ENCODE measurements around the gene CNTLN. TPM values are rescaled to one million over a fixed set of nuclear protein-coding genes. Genes with fewer than 3 reads are reported as not detected.
"Not testable (repeated sequence)": the region's sequence is repeated elsewhere in the genome, so short reads cannot be mapped to it uniquely, and the experiment has no call there.

The CNTLN gene
- polyA plus RNA-seq, 1 experiment = 1.9 TPM

GRCh38 chr9:17423681-17424011 is 288.8 kb downstream of the CNTLN start:
- CTCF ChIA-PET = interaction anchor here (1.5 kb wide), 1 partner anchor 26 kb away, joined by 5 read pairs; no protein-coding TSS in a partner anchor
- TF ChIP-seq, protein P1, sequence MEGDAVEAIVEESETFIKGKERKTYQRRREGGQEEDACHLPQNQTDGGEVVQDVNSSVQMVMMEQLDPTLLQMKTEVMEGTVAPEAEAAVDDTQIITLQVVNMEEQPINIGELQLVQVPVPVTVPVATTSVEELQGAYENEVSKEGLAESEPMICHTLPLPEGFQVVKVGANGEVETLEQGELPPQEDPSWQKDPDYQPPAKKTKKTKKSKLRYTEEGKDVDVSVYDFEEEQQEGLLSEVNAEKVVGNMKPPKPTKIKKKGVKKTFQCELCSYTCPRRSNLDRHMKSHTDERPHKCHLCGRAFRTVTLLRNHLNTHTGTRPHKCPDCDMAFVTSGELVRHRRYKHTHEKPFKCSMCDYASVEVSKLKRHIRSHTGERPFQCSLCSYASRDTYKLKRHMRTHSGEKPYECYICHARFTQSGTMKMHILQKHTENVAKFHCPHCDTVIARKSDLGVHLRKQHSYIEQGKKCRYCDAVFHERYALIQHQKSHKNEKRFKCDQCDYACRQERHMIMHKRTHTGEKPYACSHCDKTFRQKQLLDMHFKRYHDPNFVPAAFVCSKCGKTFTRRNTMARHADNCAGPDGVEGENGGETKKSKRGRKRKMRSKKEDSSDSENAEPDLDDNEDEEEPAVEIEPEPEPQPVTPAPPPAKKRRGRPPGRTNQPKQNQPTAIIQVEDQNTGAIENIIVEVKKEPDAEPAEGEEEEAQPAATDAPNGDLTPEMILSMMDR (IDR thresholded peaks at IDR 0.05; ENCODE audit: insufficient read depth, low read depth, low read length) = no peak
- Histone ChIP-seq H3K36me3 (ENCODE audit: control insufficient read depth, insufficient read depth, low read length) (no peaks in the 10 kb centered on the region), H3K4me3 (ENCODE audit: low read depth, low read length) (no peak overlapping the region), H3K27me3 (ENCODE audit: control insufficient read depth, insufficient read depth, low read length) (no peaks in the 10 kb centered on the region)
- no peak for DNase-seq (ENCODE audit: low read depth)
- POLR2A ChIA-PET = no interaction called here

- ChIA-PET POLR2A (no interaction called here), CTCF (no interaction called here)
- DNase-seq (ENCODE audit: low read depth) = no peak
- Histone ChIP-seq H3K36me3 (ENCODE audit: control insufficient read depth, insufficient read depth, low read length) (no peaks in the 10 kb centered on the region), H3K27me3 (ENCODE audit: control insufficient read depth, insufficient read depth, low read length) (no peaks in the 10 kb centered on the region), H3K4me3 (ENCODE audit: low read depth, low read length) (no peak overlapping the region)
- TF ChIP-seq, protein P1 (IDR thresholded peaks at IDR 0.05; ENCODE audit: insufficient read depth, low read depth, low read length) = no peak
These were observed 290.5 kb downstream of the CNTLN start for GRCh38 chr9:17425384-17425783.

DNA sequence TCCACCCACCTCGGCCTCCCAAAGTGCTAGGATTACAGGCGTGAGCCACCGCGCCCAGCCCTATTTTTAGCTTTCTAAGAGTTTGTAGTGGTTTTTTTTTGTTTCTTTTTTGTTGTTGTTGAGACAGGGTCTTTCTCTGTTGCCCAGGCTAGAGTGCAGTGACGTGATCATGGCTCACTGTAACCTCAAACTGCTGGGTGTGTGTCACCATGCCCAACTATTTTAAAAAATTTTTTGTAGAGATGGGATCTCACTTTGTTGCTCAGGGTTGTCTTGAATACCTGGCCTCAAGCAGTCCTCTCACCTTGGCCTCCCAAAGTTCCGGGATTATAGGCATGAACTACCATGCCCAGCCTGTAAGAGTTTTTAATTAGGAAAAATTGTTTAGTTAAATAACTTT is 298.7 kb downstream of the CNTLN start:
- Histone ChIP-seq H3K4me3 (ENCODE audit: low read depth, low read length) (no peak overlapping the region), H3K36me3 (ENCODE audit: control insufficient read depth, insufficient read depth, low read length) (no peaks in the 10 kb centered on the region), H3K27me3 (ENCODE audit: control insufficient read depth, insufficient read depth, low read length) (no peaks in the 10 kb centered on the region)
- TF ChIP-seq, protein P1 (IDR thresholded peaks at IDR 0.05; ENCODE audit: insufficient read depth, low read depth, low read length) = no peak
- ChIA-PET POLR2A (no interaction called here), CTCF (no interaction called here)
- no peak for DNase-seq (ENCODE audit: low read depth)

GRCh38 chr9:17436854-17437253 is 302.0 kb downstream of the CNTLN start:
- CTCF ChIA-PET = no interaction called here

GRCh38 chr9:17437813-17438212 is 303.0 kb downstream of the CNTLN start:
- DNase-seq (ENCODE audit: low read depth) = no peak
- CTCF ChIA-PET = no interaction called here
- TF ChIP-seq, protein P1 (IDR thresholded peaks at IDR 0.05; ENCODE audit: insufficient read depth, low read depth, low read length) = no peak
- Histone ChIP-seq H3K36me3 (ENCODE audit: control insufficient read depth, insufficient read depth, low read length) (no peaks in the 10 kb centered on the region), H3K4me3 (ENCODE audit: low read depth, low read length) (no peak overlapping the region), H3K27me3 (ENCODE audit: control insufficient read depth, insufficient read depth, low read length) (no peaks in the 10 kb centered on the region)
- POLR2A ChIA-PET = no interaction called here

More at GRCh38 chr9:17436854-17437253, 302.0 kb downstream of the CNTLN start:
- H3K27me3 ChIP-seq (ENCODE audit: control insufficient read depth, insufficient read depth, low read length) = no peaks in the 10 kb centered on the region
- POLR2A ChIA-PET = no interaction called here
- H3K4me3 ChIP-seq (ENCODE audit: low read depth, low read length) = no peak overlapping the region
- DNase-seq (ENCODE audit: low read depth) = no peak
- no peaks in the 10 kb centered on the region for H3K36me3 ChIP-seq (ENCODE audit: control insufficient read depth, insufficient read depth, low read length)
- TF ChIP-seq, protein P1 (IDR thresholded peaks at IDR 0.05; ENCODE audit: insufficient read depth, low read depth, low read length) = no peak

DNA sequence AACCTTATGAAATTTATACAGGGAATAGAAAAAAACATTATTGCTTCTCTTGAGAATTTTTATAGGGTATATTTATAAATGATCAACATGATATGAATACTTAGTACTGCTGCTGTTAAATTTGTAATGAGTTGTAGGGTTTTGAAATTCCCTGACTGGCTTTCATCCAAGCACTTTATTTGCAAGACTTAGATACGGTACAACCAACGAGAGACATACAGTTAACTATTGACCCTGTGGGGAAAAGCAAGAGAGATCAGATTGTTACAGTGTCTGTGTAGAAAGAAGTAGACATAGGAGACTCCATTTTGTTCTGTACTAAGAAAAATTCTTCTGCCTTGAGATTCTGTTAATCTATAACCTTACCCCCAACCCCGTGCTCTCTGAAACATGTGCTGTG is 310.3 kb downstream of the CNTLN start:
- H3K4me3 ChIP-seq (ENCODE audit: low read depth, low read length); H3K27me3 ChIP-seq (ENCODE audit: control insufficient read depth, insufficient read depth, low read length); H3K36me3 ChIP-seq (ENCODE audit: control insufficient read depth, insufficient read depth, low read length); CTCF ChIA-PET; DNase-seq (ENCODE audit: low read depth); POLR2A ChIA-PET: not testable (repeated sequence)
